Pancreas (tissue), 10 donors: ENCODE measurements around the gene TAF7. TPM values are rescaled to one million over a fixed set of nuclear protein-coding genes. Genes with fewer than 3 reads are reported as not detected.
"Not testable (repeated sequence)": the region's sequence is repeated elsewhere in the genome, so short reads cannot be mapped to it uniquely, and the experiment has no call there.

Experiments used
- ATAC-seq, 4 donors: fragments of 200-7000 bp; cut with Tn5 transposase; one replicate each; pipeline versions ENCODE4 v1.8.0 to v1.9.1; 2020; ENCODE audit warnings: mild to moderate bottlenecking in 4 of 4, moderate library complexity in 4 of 4
- DNase-seq, 6 donors: peaks; one replicate each; pipeline ENCODE4 v3.0.0-alpha.2; 2020
- FAIRE-seq: peaks from 2 replicates; lab custom pipeline; 2012; peaks lifted over from hg19 to GRCh38; lab: Jason Lieb, UNC
- H3K27ac ChIP-seq, 4 donors: fragments of 200-600 bp; sonication (generic); 1 replicate in 3 of 4; 2 replicates in 1 of 4; pipeline versions ENCODE4 v1.5.0 to v1.8.0; 2020
- H3K27me3 ChIP-seq, 4 donors: fragments of 200-600 bp; one replicate each; pipeline ENCODE4 v1.8.0; 2021
- H3K36me3 ChIP-seq, 3 donors: fragments of 200-600 bp; sonication (generic) in 1 of 3; one replicate each; pipeline versions ENCODE4 v1.5.0 to v1.8.0; 2020 to 2021
- H3K4me1 ChIP-seq, 3 donors: fragments of 200-600 bp; one replicate each; pipeline ENCODE4 v1.8.0; 2021
- H3K4me3 ChIP-seq, 4 donors: fragments of 200-600 bp; sonication (generic) in 2 of 4; one replicate each; pipeline versions ENCODE4 v1.5.0 to v1.8.0; 2020 to 2021
- H3K9me3 ChIP-seq, 4 donors: fragments of 200-600 bp; one replicate each; pipeline ENCODE4 v1.8.0; 2021
- CTCF ChIP-seq, 4 donors: fragments of 200-600 bp; sonication (generic) in 3 of 4; IDR thresholded peaks; one replicate each; pipeline versions ENCODE4 v1.5.0 to v1.8.0; 2021; ENCODE audit warnings: antibody characterized with exemption in 4 of 4
- WGBS, 2 donors: extraction: QIAGEN DNeasy Blood & Tissue Kit; methylation state at CpG; one replicate each; pipeline ENCODE4 v1.1.7; 2013; 5-methylcytosine and 5-hydroxymethylcytosine counted together
- intact Hi-C, 3 donors: fragments of 100-400 bp; cut with DNase I; formaldehyde crosslinking; loops; one replicate each; pipeline versions ENCODE4 v1.11.1 to v1.14.2; 2022
- polyA plus RNA-seq, 2 donors: library from polyadenylated mRNA; stranded (reverse); fragments of 200-250 nt; gene quantifications; one replicate each; pipeline ENCODE4 v1.2.3, GENCODE V29; 2013
- total RNA-seq, 6 donors: library from RNA; stranded (reverse); fragmentation: NEBNext Ultra II Directional in 4 of 6; extraction: Animal tissue kit (Norgen Biotek cat#: 25700) in 4 of 6; gene quantifications; one replicate each; pipeline versions ENCODE4 v1.2.1 to v1.2.4, GENCODE V29; 2021 to 2023
- donor health status: healthy with polysubstance abuse.
- donor health status: DM: no; HTN: no; CAD: no; lungs with moderate emphysema.
- donor health status: DM: no; HTN: no; CAD: no.
- donor health status: control.
- donor health status: control.
- donor health status: Bipolar disorder and iron deficiency.
- donor health status: DM: yes; HTN: yes; CAD: no.
- donor health status: DM: no; HTN: no; CAD: no.
- donor health status: DM: no; HTN: no; CAD: no.
- donor health status: DM: yes; HTN: yes; CAD: no.

The TAF7 gene
- total and polyA plus RNA-seq, 8 donors: 16.6 to 47.4 (median 22.7) TPM

GRCh38 chr5:141354900-141355469 is 34.4 kb upstream of the TAF7 start, which contains the start of gene PCDHGA4:
TSS of gene PCDHGA4 (plus strand) at chr5:141355021. CDS start at chr5:141355108, 87 bp downstream.
- no peaks in the 10 kb centered on the region for H3K36me3 ChIP-seq
- FAIRE-seq: no peak
- TF ChIP-seq CTCF (IDR thresholded peaks at IDR 0.05): peak in 2 of 4 donors; percentile 2 to 15
- ATAC-seq: peak in 2 of 4 donors; percentile 11 to 41
- intact Hi-C loops: no loop called here
- H3K9me3 ChIP-seq: peaks cover 0 to 15% (median 4%) of the 10 kb centered on the region in 4 donors
- 12 to 17% methylated on average over 29 of the region's 29 CpGs for WGBS, 2 donors
- no peaks in the 10 kb centered on the region for H3K27me3 ChIP-seq
- no peaks in the 10 kb centered on the region for H3K4me1 ChIP-seq
- no peak for DNase-seq
- peak within 1 kb of the TSS in 2 of 4 donors; percentile 11 to 20 for H3K4me3 ChIP-seq
- H3K27ac ChIP-seq: no peak within 1 kb of the TSS

- TF ChIP-seq CTCF (IDR thresholded peaks at IDR 0.05): no peak
- intact Hi-C loops: no loop called here
- no peaks in the 10 kb centered on the region for H3K4me1 ChIP-seq
- H3K36me3 ChIP-seq: no peaks in the 10 kb centered on the region
- peaks cover 0 to 10% (median 4%) of the 10 kb centered on the region in 4 donors for H3K9me3 ChIP-seq
- WGBS, 2 donors: 28 to 31% methylated on average over 30 to 35 of the region's 36 CpGs
- ATAC-seq (no peak), FAIRE-seq (no peak), DNase-seq (no peak)
- H3K27ac ChIP-seq: no peak overlapping the region
- peaks cover 0 to 5% (median 0%) of the 10 kb centered on the region in 4 donors for H3K27me3 ChIP-seq
- H3K4me3 ChIP-seq: no peak overlapping the region
Observed at GRCh38 chr5:141351591-141351990, 31.0 kb upstream of the TAF7 start.

GRCh38 chr5:141349917-141350619 is 29.5 kb upstream of the TAF7 start, which contains the start of gene PCDHGB1:
TSS of gene PCDHGB1 (plus strand) at chr5:141350099. CDS start at chr5:141350261, 162 bp downstream.
- ATAC-seq (peak; percentile 46 to 91 (median 74)), DNase-seq (peak in 1 of 6 donors; percentile 36), FAIRE-seq (no peak)
- Histone ChIP-seq H3K4me1 (no peaks in the 10 kb centered on the region), H3K4me3 (peak within 1 kb of the TSS in 1 of 4 donors; percentile 22), H3K9me3 (peaks cover 0 to 10% (median 4%) of the 10 kb centered on the region in 4 donors), H3K27ac (no peak within 1 kb of the TSS), H3K36me3 (no peaks in the 10 kb centered on the region), H3K27me3 (peaks cover 0 to 5% (median 0%) of the 10 kb centered on the region in 4 donors)
- intact Hi-C loops: no loop called here
- TF ChIP-seq CTCF (IDR thresholded peaks at IDR 0.05): peak in 2 of 4 donors; percentile 14 to 17
- WGBS, 2 donors: 22 to 24% methylated on average over 29 of the region's 29 CpGs

GRCh38 chr5:141346017-141346416 is 25.4 kb upstream of the TAF7 start:
- H3K27ac ChIP-seq, H3K4me1 ChIP-seq, DNase-seq, H3K27me3 ChIP-seq, ATAC-seq, H3K9me3 ChIP-seq, H3K4me3 ChIP-seq, H3K36me3 ChIP-seq, FAIRE-seq, intact Hi-C loops: not testable (repeated sequence)
- WGBS, 2 donors: 40 to 46% methylated on average over 20 to 27 of the region's 35 CpGs

GRCh38 chr5:141345327-141345726 is 24.7 kb upstream of the TAF7 start:
- ATAC-seq (no peak), FAIRE-seq (no peak), DNase-seq (no peak)
- WGBS, 2 donors: 26% methylated on average over 20 of the region's 20 CpGs
- Histone ChIP-seq H3K9me3 (peaks cover 0 to 3% (median 1%) of the 10 kb centered on the region in 4 donors), H3K4me1 (no peaks in the 10 kb centered on the region), H3K27ac (no peak overlapping the region), H3K4me3 (no peak overlapping the region), H3K27me3 (peaks cover 0 to 5% (median 3%) of the 10 kb centered on the region in 4 donors), H3K36me3 (no peaks in the 10 kb centered on the region)
- no peak for TF ChIP-seq CTCF (IDR thresholded peaks at IDR 0.05)
- intact Hi-C loops: no loop called here
